Measurements from ENCODE around the gene SARDH.
"Not testable (repeated sequence)": the region's sequence is repeated elsewhere in the genome, so short reads cannot be mapped to it uniquely, and the experiment has no call there.

Gene SARDH

GRCh38 chr9:133775951-133776905 lies 38.1 kb upstream of the SARDH start:
- no peak for DNase-seq (ENCODE audit: low read depth)

- no peak for DNase-seq (ENCODE audit: low read depth)
These were observed 37.1 kb upstream of the SARDH start for GRCh38 chr9:133775291-133775690.

DNA sequence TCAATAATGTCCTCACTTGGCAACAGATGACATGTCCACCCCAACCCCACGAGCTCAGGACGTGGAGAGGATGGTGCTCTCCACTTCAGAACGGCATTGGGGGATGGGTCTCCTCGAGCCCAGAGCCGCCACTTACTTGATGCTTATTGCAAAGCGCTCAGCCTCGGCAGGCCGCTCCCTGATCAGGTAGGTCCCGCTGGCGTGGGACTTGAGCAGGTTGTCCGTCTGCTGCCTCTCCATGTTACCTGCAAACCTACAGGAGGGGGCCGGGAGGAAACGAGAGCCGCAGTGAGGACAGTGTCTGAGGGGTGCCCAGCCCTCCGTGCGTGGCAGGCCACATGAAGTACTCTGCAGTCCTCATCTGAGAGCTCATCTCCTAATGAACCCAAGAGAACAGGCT lies 36.6 kb upstream of the SARDH start:
- no peak for DNase-seq (ENCODE audit: low read depth)

DNA sequence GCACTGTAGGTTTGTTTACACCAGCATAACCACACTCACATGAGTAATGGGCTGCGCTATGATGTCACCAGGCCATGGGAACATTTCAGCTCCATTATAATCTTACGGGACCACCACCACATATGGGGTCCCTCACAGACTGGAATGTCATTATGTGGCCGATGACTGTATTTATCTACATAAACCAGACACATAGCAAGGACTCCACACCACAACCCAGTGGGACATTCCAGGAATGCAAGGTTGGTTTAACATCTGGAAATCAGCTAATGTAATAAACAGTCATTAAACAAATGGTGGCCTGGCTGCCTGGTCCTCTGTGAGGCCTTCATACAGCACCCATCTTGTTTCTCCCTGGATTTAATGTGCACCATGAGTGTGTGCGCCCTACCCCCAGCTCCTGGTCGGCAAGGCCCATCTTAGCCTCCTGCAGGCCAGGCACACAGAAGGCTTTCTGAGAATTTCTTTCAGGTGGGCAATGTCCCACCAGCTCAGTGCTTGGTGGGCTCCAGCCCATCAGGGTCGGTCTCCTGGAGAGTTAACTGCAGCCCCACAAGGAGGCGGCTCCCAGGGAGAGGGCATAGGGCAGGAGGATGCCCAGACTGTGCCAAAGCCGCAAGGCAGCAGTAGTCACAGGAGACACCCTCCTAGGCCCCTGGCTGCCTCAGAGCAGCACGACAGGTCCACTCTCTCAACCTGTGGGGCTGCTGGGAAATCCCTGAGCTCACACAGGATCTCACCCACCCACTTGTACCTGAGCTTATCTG lies 35.9 kb upstream of the SARDH start:
- DNase-seq (ENCODE audit: low read depth) = no peak

DNA sequence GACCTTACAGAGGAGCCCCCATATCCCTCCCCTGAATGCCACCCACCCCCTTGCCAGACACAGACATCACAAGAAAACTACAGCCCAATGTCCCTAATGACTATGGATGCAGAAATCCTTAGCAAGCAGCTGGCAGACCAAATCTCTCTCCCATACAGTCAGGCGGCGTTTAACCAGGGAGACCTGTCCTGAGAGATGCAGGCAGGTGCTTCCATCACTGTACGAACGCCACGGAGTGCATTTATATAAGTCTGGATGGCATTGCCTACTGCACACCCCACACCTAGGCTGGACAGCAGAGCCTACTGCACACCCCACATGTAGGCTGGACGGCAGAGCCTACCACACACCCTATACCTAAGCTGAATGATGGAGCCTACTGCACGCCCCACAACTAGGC lies 34.4 kb upstream of the SARDH start:
- no peak for DNase-seq (ENCODE audit: low read depth)

- DNase-seq (ENCODE audit: low read depth) = no peak
These were observed 33.6 kb upstream of the SARDH start for GRCh38 chr9:133771486-133772482.

DNA sequence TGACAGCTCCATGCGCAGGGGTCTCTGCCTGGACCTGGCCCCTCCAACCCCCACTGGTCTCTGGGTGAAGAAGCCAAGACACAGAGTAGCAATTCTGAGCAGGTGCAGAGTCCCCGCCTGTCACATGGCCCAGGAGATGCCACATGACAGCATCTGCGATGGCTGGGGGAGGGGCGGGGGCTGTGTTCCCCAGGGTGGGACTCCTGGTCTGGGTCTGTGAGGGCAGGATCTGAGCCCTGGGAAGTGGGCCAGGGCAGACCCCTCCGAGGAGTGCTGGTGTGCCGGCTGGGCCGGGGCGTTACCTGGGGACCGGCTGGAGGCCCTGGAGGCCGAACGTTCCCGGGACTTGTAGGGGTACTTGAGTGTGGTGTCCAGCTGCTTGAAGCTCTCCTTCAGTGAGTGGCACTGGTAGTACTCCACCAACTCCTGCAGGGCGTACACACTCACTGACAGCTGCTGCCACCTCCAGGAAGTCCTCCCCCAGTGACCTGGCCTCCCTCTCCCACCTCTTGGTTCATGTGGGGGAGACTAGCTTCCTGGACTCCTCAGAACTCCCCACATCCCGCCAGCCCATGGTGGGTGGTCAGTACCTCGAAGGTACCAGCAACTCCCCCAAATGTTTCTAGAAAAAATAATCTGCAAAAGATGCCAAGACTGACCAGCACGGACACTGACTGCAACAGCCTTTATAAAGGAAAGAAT lies 32.1 kb upstream of the SARDH start:
- DNase-seq (ENCODE audit: low read depth) = no peak

GRCh38 chr9:133769511-133770075 lies 31.4 kb upstream of the SARDH start:
- DNase-seq (ENCODE audit: low read depth) = no peak

- no peak for DNase-seq (ENCODE audit: low read depth)
These were observed 30.8 kb upstream of the SARDH start for GRCh38 chr9:133768859-133769510.

GRCh38 chr9:133768371-133768858 lies 30.3 kb upstream of the SARDH start:
- DNase-seq (ENCODE audit: low read depth) = no peak

DNA sequence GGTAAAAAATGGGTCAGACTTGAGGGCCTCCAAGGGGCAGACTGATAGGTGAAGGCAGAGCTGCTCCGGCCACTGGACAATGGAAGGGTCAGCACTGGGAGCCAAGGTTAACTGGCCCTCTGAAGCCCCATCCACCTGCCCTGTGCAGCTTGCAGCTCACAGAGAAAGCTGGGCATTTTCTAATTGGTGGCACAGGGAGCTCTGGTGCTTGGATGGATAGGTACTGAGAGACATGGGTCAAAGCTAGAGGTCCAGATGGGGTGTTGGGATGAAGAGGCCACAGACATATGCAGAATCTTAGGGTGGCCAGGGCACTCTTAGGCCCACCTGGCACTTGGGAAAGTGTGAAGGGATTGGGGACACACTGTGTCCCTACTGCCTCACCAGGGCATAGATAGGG lies 29.5 kb upstream of the SARDH start:
- DNase-seq (ENCODE audit: low read depth) = no peak

- no peak for DNase-seq (ENCODE audit: low read depth)
These were observed 28.9 kb upstream of the SARDH start for GRCh38 chr9:133767008-133767407.

DNA sequence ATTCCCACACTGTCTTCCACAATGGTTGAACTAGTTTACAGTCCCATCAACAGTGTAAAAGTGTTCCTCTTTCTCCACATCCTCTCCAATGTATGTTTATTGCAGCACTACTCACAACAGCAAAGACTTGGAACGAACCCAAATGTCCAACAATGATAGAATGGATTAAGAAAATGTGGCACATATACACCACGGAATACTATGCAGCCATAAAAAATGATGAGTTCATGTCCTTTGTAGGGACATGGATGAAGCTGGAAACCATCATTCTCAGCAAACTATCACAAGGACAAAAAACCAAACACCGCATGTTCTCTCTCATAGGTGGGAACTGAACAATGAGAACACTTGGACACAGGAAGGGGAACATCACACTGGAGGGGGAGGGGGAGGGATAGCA lies 28.1 kb upstream of the SARDH start:
- DNase-seq (ENCODE audit: low read depth) = not testable (repeated sequence)

GRCh38 chr9:133763272-133764183 lies 25.4 kb upstream of the SARDH start:
- no peak for DNase-seq (ENCODE audit: low read depth)

DNA sequence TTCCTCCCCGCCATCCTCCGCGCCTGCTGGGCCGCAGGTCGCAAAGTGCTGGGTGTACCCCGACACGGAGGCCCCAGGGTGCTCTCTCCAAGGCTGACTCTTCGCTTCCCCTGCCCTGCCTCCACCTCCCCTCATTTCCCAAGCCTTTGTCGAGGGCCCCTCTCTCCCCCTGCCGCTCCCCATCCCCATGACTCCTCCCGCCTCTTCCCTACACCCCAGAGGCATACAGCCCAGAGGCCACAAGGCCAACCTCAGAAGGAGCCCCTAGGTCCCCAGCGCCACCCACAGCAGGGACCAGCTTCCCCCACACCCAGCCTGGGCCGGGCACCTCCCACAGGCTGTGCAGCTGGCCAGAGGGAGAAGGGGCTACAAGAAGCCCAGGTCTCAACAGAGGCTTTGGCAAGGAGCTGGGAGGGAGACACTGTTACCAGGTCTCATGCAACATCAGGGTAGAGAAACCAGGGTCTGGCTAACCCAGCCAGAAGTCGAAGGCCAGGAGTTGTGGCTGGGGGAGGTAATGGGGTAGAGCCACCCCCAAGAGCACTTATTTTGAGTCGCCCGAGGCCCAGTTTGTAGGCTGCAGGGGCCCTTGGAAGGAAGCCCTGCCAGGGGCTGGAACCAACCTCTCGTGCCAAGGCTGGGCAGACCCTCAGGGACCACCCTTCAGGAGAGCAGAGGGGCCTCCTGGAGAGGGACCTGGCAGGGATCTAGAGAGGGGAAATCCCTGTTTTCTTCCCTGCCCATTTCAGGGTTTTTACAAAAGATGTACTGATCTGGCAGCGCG lies 24.5 kb upstream of the SARDH start:
- DNase-seq (ENCODE audit: low read depth) = no peak

GRCh38 chr9:133761641-133762248 lies 23.6 kb upstream of the SARDH start:
- no peak for DNase-seq (ENCODE audit: low read depth)

DNA sequence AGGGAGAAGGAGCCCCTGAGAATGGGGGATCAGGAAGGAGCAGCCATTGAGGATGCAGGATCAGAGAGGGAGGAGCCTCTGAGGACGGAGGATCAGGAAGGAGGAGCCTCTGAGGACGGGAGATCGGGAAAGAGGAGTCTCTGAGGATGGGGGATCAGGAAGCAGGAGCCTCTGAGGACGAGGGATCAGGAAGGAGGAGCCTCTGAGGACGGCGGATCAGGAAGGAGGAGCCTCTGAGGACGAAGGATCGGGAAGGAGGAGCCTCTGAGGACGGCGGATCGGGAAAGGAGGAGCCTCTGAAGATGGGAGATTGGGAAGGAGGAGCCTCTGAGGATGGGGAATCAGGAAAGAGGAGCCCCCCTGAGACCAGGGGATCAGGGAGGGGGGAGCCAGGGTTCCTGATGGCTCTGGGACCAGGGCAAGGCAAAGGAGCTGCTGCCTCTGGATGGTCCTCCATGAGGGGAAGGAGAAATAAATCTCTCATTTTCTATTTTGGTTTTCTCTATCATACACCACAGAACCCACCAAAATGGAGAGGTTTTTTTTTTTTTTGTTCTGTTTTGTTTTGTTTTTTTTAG lies 22.6 kb upstream of the SARDH start:
- no peak for DNase-seq (ENCODE audit: low read depth)

DNA sequence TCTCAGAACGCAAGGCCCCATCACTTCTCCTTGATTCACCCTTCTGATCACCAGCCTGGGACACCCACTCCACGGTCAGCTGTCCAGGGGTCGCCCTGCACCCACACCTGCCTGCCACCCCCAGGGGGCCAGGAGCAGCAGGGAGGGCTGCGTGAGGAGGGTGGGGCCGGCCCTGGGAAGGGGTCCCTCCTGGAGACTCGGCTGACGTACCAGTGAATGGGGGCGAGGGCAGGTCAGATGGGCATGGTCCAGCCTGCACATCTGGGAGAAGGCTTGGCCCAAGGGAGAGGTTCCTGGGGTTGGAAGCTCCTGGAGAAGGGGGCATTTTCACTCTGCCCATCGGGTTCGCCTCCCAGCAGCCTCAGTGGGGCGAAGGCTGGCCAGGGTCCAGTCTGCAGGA lies 21.8 kb upstream of the SARDH start:
- no peak for DNase-seq (ENCODE audit: low read depth)
